ENCODE measurements around the gene C3.

DNA sequence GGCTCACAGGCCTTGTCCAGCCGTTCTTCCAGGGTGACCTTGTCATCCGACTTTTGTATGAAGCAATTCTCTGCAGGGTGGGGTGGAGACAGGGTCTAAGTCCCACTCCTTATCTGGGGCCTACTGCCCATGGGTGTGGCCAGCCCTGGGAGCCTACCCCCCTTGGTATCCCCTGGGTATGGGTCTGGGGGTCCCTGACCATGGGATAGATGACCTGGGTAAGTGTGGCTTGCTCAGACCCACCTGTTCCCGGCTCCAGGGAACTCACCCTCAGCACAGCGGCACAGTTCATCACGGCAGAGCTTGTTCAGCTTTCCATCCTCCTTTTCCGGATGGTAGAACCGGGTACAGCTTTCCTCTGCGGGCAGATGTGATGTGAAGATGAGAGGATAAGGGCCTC lies 41.3 kb downstream of the C3 start:
- TF ChIP-seq CTCF (IDR thresholded peaks at IDR 0.05 in 8 of 11, conservative IDR thresholded peaks at IDR 0.05 in 3 of 11) (no peak), POLR2A (IDR thresholded peaks at IDR 0.05) (no peak), POLR2AphosphoS5 (IDR thresholded peaks at IDR 0.05) (no peak)

Data from spleen (tissue), 7 donors.